Measurements from ENCODE around the gene ORMDL2. TPM values are rescaled to one million over a fixed set of nuclear protein-coding genes. Genes with fewer than 3 reads are reported as not detected.

ORMDL2 gene
- total and polyA plus RNA-seq, 10 of the 15 experiments (the other 5 are each of a cell fraction or from before 2014, with no cell fraction given): 15.0 to 135 (median 33.9) TPM

GRCh38 chr12:55831447-55831815, 13.6 kb downstream of the ORMDL2 start:
- POLR2A ChIA-PET: interaction anchor here (0.6 to 2.7 kb wide), 3 partner anchors 93 to 485 kb away, joined by 3 to 44 read pairs (median 13); partner anchors contain the start of gene PYM1
- Histone ChIP-seq H3K9ac (ENCODE audit: control insufficient read depth, insufficient read depth, low read length) (no peak overlapping the region; the same call in 1 of the 2 replicates), H3K27ac (ENCODE audit: control insufficient read depth, insufficient read depth) (no peak overlapping the region), H3K4me1 (ENCODE audit: control insufficient read depth, insufficient read depth, low read length) (peaks cover 18% of the 10 kb centered on the region; the same call in 1 of the 2 replicates), H3K4me3 (peak overlapping the region; percentile 96; the same call in 1 of the 2 replicates), H3K79me2 (ENCODE audit: control insufficient read depth, insufficient read depth, low read length) (peaks cover 41% of the 10 kb centered on the region), H3K27me3 (replicated peaks in 1 of 2; ENCODE audit: control insufficient read depth in 2 of 2, insufficient read depth in 2 of 2, low read length in 1 of 2) (no peaks in the 10 kb centered on the region), H2AFZ (ENCODE audit: control insufficient read depth, low read depth, low read length) (no peak overlapping the region), H4K20me1 (ENCODE audit: control insufficient read depth, insufficient read depth) (no peaks in the 10 kb centered on the region), H3K36me3 (ENCODE audit: control insufficient read depth in 2 of 2, insufficient read depth in 2 of 2, low read length in 1 of 2) (no peaks in the 10 kb centered on the region), H3K9me3 (replicated peaks; ENCODE audit: control insufficient read depth, insufficient read depth, low read length) (no peaks in the 10 kb centered on the region), H3K4me2 (ENCODE audit: control insufficient read depth, insufficient read depth) (peak overlapping the region; percentile 86)
- DNase-seq (ENCODE audit: low read depth, low spot score): no peak
- CTCF ChIA-PET: interaction anchor here (0.6 to 5.7 kb wide), 7 partner anchors 13 to 212 kb away, joined by 3 to 89 read pairs (median 4); partner anchors contain the start of genes DGKA, ORMDL2, PYM1 and SARNP
- intact Hi-C loops (cut with micrococcal nuclease; ENCODE audit: unreplicated experiment): no loop called here
- no peak for ATAC-seq
- in situ Hi-C loops (cut with MboI): no loop called here
- RAD21 ChIA-PET (ENCODE audit: unreplicated experiment): interaction anchor here (0.8 to 3.4 kb wide), 6 partner anchors 13 to 164 kb away, joined by 3 to 26 read pairs (median 4); partner anchors contain the start of genes ORMDL2 and SARNP
- no TSS peak for BruUV-seq (replicated peaks)
- no peak for FAIRE-seq
- TF ChIP-seq ASH2L (IDR thresholded peaks at IDR 0.05; ENCODE audit: borderline replicate concordance, low read depth) (no peak), GABPA (IDR thresholded peaks at IDR 0.05; ENCODE audit: low read depth) (no peak), ZNF274 (IDR thresholded peaks at IDR 0.05; ENCODE audit: insufficient read depth, insufficient read length) (no peak), KLF5 (IDR thresholded peaks at IDR 0.05; ENCODE audit: partially characterized antibody) (no peak), BCLAF1 (IDR thresholded peaks at IDR 0.05) (no peak), ZNF207 (IDR thresholded peaks at IDR 0.05; ENCODE audit: borderline replicate concordance) (no peak), POLR2AphosphoS5 (IDR thresholded peaks at IDR 0.05; ENCODE audit: low read length) (no peak), BMI1 (IDR thresholded peaks at IDR 0.05; ENCODE audit: borderline replicate concordance) (no peak), POU2F2 (IDR thresholded peaks at IDR 0.05; ENCODE audit: borderline replicate concordance, low read depth, low read length) (no peak), NR2C2 (IDR thresholded peaks at IDR 0.05; ENCODE audit: borderline replicate concordance, control insufficient read depth, insufficient read length, low read depth) (no peak), PBX3 (IDR thresholded peaks at IDR 0.05; ENCODE audit: insufficient replicate concordance, low read depth, low read length) (no peak), BRCA1 (IDR thresholded peaks at IDR 0.05; ENCODE audit: low read depth, low read length) (no peak), TAF1 (IDR thresholded peaks at IDR 0.05; ENCODE audit: borderline replicate concordance, low read depth, low read length) (no peak), MEF2A (IDR thresholded peaks at IDR 0.05; ENCODE audit: insufficient read depth, low read depth, low read length) (no peak), ETV6 (conservative IDR thresholded peaks at IDR 0.05 in 1 of 2, IDR thresholded peaks at IDR 0.05 in 1 of 2; ENCODE audit: borderline replicate concordance in 1 of 2, low read depth in 1 of 2) (no peak), ZBED1 (IDR thresholded peaks at IDR 0.05; ENCODE audit: borderline replicate concordance) (no peak), RAD51 (IDR thresholded peaks at IDR 0.05) (no peak), EZH2 (IDR thresholded peaks at IDR 0.05; ENCODE audit: borderline replicate concordance, control insufficient read depth, low read depth, low read length) (no peak)
- WGBS (ENCODE audit: insufficient coverage, insufficient replicate concordance, low lambda C conversion rate, missing lambda C conversion rate): 33% methylated on average over 1 of the region's 1 CpG
- SMC1A ChIA-PET (ENCODE audit: uncharacterized antibody, unreplicated experiment): interaction anchor here (1.6 to 4.1 kb wide), 4 partner anchors 13 to 165 kb away, joined by 5 to 41 read pairs (median 24); partner anchors contain the start of genes ORMDL2, PYM1 and SARNP

All from GM12878 (cell line).